K562 (cell line): ENCODE measurements around the gene TRIM68. TPM values are rescaled to one million over a fixed set of nuclear protein-coding genes. Genes with fewer than 3 reads are reported as not detected.

ENCODE experiments used
- ATAC-seq: fragments of 200-7000 bp; cut with Tn5 transposase; 3 replicates; pipeline ENCODE4 v1.9.1; 2020; ENCODE audit warnings: moderate library complexity
- BruUV-seq: library from RNA; stranded (reverse); fragments of 400-500 nt; replicated peaks from 2 replicates; lab custom pipeline; 2021; lab: Mats Ljungman, UMichigan
- CTCF ChIA-PET: fragments of 300-600 bp; formaldehyde crosslinking; extraction: SDS; loops from one replicate; lab custom pipeline; 2021; ENCODE audit warnings: low intra/inter-chr PET ratio; lab: Yijun Ruan, JAX
- POLR2A ChIA-PET: fragments of 300-600, 350-650 bp; sonication (Branson Sonifier 250); formaldehyde crosslinking; extraction: SDS; loops from one replicate; lab custom pipeline; 2021; ENCODE audit warnings: antibody characterized with exemption, inconsistent platforms; lab: Yijun Ruan, JAX
- DNase-seq, 4 experiments: peaks; one replicate each; pipeline versions ENCODE4 v3.0.0 to v3.0.0-alpha.2; 2011 to 2018; ENCODE audit warnings: low spot score in 3 of 4, mixed read lengths in 3 of 4; ENCODE audit errors: extremely low read depth in 1 of 4
- FAIRE-seq: peaks from 2 replicates; lab custom pipeline; 2011; peaks lifted over from hg19 to GRCh38; lab: Jason Lieb, UNC
- H2AFZ ChIP-seq: 2 replicates; pipeline ENCODE4 v1.6.0; 2011; ENCODE audit warnings: low read depth, low read length, control low read depth, inconsistent platforms
- H3K27ac ChIP-seq: fragments of 200-600 bp; 3 replicates; pipeline ENCODE4 v1.8.0; 2011; ENCODE audit warnings: low read depth, mild to moderate bottlenecking, control low read depth, inconsistent platforms, low read length, moderate library complexity, mixed read lengths; ENCODE audit errors: extremely low read depth
- H3K27me3 ChIP-seq, 2 experiments: fragments of 300-600 bp in 1 of 2; 2 replicates in 1 of 2; 3 replicates in 1 of 2; pipeline versions ENCODE4 v1.6.0 to v1.8.0; 2011; ENCODE audit warnings: inconsistent platforms in 2 of 2, low read length in 2 of 2, mild to moderate bottlenecking in 1 of 2, mixed read lengths in 1 of 2, moderate library complexity in 1 of 2; ENCODE audit not compliant: control insufficient read depth in 2 of 2, insufficient read depth in 2 of 2
- H3K36me3 ChIP-seq: fragments of 300-600 bp; 3 replicates; pipeline ENCODE4 v1.8.0; 2011; ENCODE audit warnings: mild to moderate bottlenecking, low read length, inconsistent platforms; ENCODE audit not compliant: control insufficient read depth, insufficient read depth
- H3K4me1 ChIP-seq, 2 experiments: fragments of 200-600 bp in 1 of 2; replicated peaks in 1 of 2; 2 replicates in 1 of 2; 3 replicates in 1 of 2; pipeline versions ENCODE4 v1.5.1 to v1.8.0; 2011; ENCODE audit warnings: inconsistent platforms in 2 of 2, low read length in 2 of 2, mild to moderate bottlenecking in 1 of 2, mixed read lengths in 1 of 2, moderate library complexity in 1 of 2; ENCODE audit not compliant: control insufficient read depth in 2 of 2, insufficient read depth in 2 of 2
- H3K4me2 ChIP-seq: 2 replicates; pipeline ENCODE4 v1.6.1; 2011; ENCODE audit warnings: low read length, control low read depth, inconsistent platforms, mixed read lengths; ENCODE audit not compliant: insufficient read depth
- H3K4me3 ChIP-seq: fragments of 200-600 bp; sonication (generic), shearing (Covaris generic); 2 replicates; pipeline ENCODE4 v1.5.1; 2016; ENCODE audit warnings: control low read depth, inconsistent platforms
- H3K79me2 ChIP-seq: fragments of 200-600 bp; 3 replicates; pipeline ENCODE4 v1.8.0; 2011; ENCODE audit warnings: low read length, inconsistent platforms; ENCODE audit not compliant: control insufficient read depth, insufficient read depth
- H3K9ac ChIP-seq, 2 experiments: 2 replicates each; pipeline versions ENCODE4 v1.6.0 to v1.6.1; 2011; ENCODE audit warnings: low read depth in 2 of 2, low read length in 2 of 2, control low read depth in 1 of 2, inconsistent platforms in 1 of 2, mild to moderate bottlenecking in 1 of 2, mixed read lengths in 1 of 2; ENCODE audit not compliant: insufficient read depth in 1 of 2
- H3K9me1 ChIP-seq: one replicate; pipeline ENCODE4 v1.6.0; 2011; ENCODE audit warnings: inconsistent platforms, mild to moderate bottlenecking, low read length, moderate library complexity; ENCODE audit not compliant: control insufficient read depth, insufficient read depth
- H3K9me3 ChIP-seq: replicated peaks from 2 replicates; pipeline ENCODE4 v1.5.1; 2011; ENCODE audit warnings: low read depth, low read length, inconsistent platforms; ENCODE audit not compliant: control insufficient read depth, insufficient read depth
- H4K20me1 ChIP-seq: replicated peaks from 2 replicates; pipeline ENCODE4 v1.6.1; 2011; ENCODE audit warnings: low read length, inconsistent platforms, mixed read lengths; ENCODE audit not compliant: control insufficient read depth, insufficient read depth
- C11orf30 ChIP-seq: fragments of 450-650 bp; IDR thresholded peaks from 2 replicates; pipeline ENCODE4 v1.6.1; 2016; ENCODE audit warnings: low read depth, mild to moderate bottlenecking
- DACH1 ChIP-seq: fragments of 450-650 bp; IDR thresholded peaks from 2 replicates; pipeline ENCODE4 v1.6.1; 2018; ENCODE audit not compliant: partially characterized antibody
- ELF4 ChIP-seq: fragments of 450-650 bp; formaldehyde crosslinking; IDR thresholded peaks from 2 replicates; pipeline ENCODE4 v1.4.0; 2022; ENCODE audit warnings: missing genetic modification characterization
- GABPB2 ChIP-seq: fragments of 250-450 bp; sonication (Bioruptor Pico); conservative IDR thresholded peaks from 2 replicates; pipeline ENCODE4 v1.5.1; 2021; ENCODE audit warnings: mild to moderate bottlenecking
- KDM5B ChIP-seq: fragments of 200-600 bp; sonication (generic); IDR thresholded peaks from 2 replicates; pipeline ENCODE4 v1.6.1; 2012; ENCODE audit warnings: low read depth, mild to moderate bottlenecking, moderate library complexity, low read length, control low read depth, inconsistent platforms; ENCODE audit not compliant: insufficient replicate concordance
- KLF10 ChIP-seq: fragments of 250-450 bp; sonication (Bioruptor Pico); IDR thresholded peaks from 2 replicates; pipeline ENCODE4 v1.6.1; 2021; ENCODE audit warnings: matching md5 sums
- KLF16 ChIP-seq: IDR thresholded peaks from 2 replicates; pipeline ENCODE4 v1.6.1; 2016; ENCODE audit warnings: antibody characterized with exemption
- MTA2 ChIP-seq: fragments of 450-650 bp; IDR thresholded peaks from 2 replicates; pipeline ENCODE4 v1.6.1; 2016; ENCODE audit warnings: low read depth
- NEUROD1 ChIP-seq: fragments of 150-350 bp; IDR thresholded peaks from 2 replicates; pipeline ENCODE4 v1.6.1; 2014; ENCODE audit warnings: borderline replicate concordance, low read length, low read depth; ENCODE audit not compliant: partially characterized antibody
- NFE2L1 ChIP-seq: fragments of 450-650 bp; IDR thresholded peaks from 2 replicates; pipeline ENCODE4 v1.6.1; 2016; ENCODE audit warnings: missing genetic modification characterization, low read depth, mild to moderate bottlenecking, missing compliant biosample characterization, moderate library complexity, borderline replicate concordance
- POLR2A ChIP-seq: fragments of 450-650 bp; conservative IDR thresholded peaks from 2 replicates; pipeline ENCODE4 v1.6.1; 2016
- SP1 ChIP-seq: sonication (generic); formaldehyde crosslinking; IDR thresholded peaks from 2 replicates; pipeline ENCODE4 v1.8.1; 2022; ENCODE audit warnings: mild to moderate bottlenecking, missing genetic modification reagents
- THRAP3 ChIP-seq: fragments of 450-650 bp; IDR thresholded peaks from 2 replicates; pipeline ENCODE4 v1.6.1; 2016; ENCODE audit warnings: mild to moderate bottlenecking, inconsistent platforms, borderline replicate concordance
- ZNF165 ChIP-seq: fragments of 250-450 bp; sonication (Bioruptor Pico); IDR thresholded peaks from 2 replicates; pipeline ENCODE4 v1.4.0; 2020; ENCODE audit warnings: borderline replicate concordance
- WGBS: fragments of 100-300 bp; shearing (Covaris generic); methylation state at CpG from one replicate; pipeline ENCODE4 v1.1.6; 2016; ENCODE audit warnings: low coverage, mixed read lengths; ENCODE audit not compliant: insufficient coverage; ENCODE audit errors: missing lambda C conversion rate; 5-methylcytosine and 5-hydroxymethylcytosine counted together
- in situ Hi-C: fragments of 300-500 bp; cut with MboI; formaldehyde crosslinking; loops from 4 replicates; pipeline ENCODE4 v1.15.0; 2018; ENCODE audit warnings: inconsistent platforms, mixed read lengths
- intact Hi-C: fragments of 100-400 bp; cut with micrococcal nuclease; formaldehyde crosslinking; loops from 2 replicates; pipeline ENCODE4 v1.14.2; 2022
- polyA plus RNA-seq, 8 experiments: library from polyadenylated mRNA; depleted of rRNA in 4 of 8; stranded (reverse) in 5 of 8; unstranded in 3 of 8; fragments of >200 nt; fragmentation: Nextera tagmentation in 2 of 8; fragmentation: Illumina TruSeq in 1 of 8; extraction: Ambion mirVana in 2 of 8; extraction: Trizol in 1 of 8; gene quantifications; 2 replicates each; pipeline versions ENCODE4 v1.2.1 to v1.2.3, GENCODE V29; 2011 to 2014; ENCODE audit warnings: inconsistent platforms in 1 of 8, missing spikeins in 1 of 8
- total RNA-seq, 7 experiments: library from RNA; depleted of rRNA in 6 of 7; stranded (reverse); fragments of >200 nt in 6 of 7; fragmentation: Illumina TruSeq in 2 of 7; extraction: Trizol in 2 of 7; gene quantifications; 2 replicates each; pipeline versions ENCODE4 v1.2.1 to v1.2.3, GENCODE V29; 2011 to 2021; ENCODE audit warnings: low replicate concordance in 1 of 7
- TF ChIP-seq, protein P1 (sequence below): fragments of 250-450 bp; sonication (Bioruptor Pico); IDR thresholded peaks from 2 replicates; pipeline ENCODE4 v1.8.0; 2021; ENCODE audit warnings: borderline replicate concordance, mild to moderate bottlenecking, moderate library complexity; ENCODE audit not compliant: poor library complexity, severe bottlenecking

The TRIM68 gene
- total and polyA plus RNA-seq, 9 of the 15 experiments (the other 6 are each of a cell fraction or from before 2014, with no cell fraction given): 5.2 to 10.9 (median 7.9) TPM

DNA sequence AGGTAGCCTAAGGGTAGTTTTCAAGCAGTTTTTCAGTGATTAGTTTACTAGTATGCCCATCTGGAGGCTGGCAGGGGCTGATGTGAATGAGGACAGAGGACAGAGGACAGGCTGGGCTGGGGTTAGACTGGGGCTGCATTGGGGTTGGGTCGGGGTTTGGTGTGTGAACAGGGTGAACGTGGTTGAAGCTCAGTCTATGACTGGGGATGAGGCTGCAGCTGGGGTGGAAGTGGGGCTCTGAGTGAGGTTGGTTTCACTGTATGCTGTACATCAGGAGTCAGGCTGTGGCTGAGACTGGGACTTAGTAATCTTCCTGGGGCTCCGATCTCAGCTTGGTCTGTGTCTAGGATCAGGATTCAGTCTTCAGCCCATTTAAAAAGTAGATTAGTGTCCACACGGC is 36.2 kb upstream of the TRIM68 start:
- FAIRE-seq (no peak), ATAC-seq (no peak), DNase-seq (no peak)
- TF ChIP-seq SP1 (CRISPR knock-in tag): no peak
- no peak for TF ChIP-seq C11orf30
- no peak for TF ChIP-seq THRAP3
- no peak for TF ChIP-seq ELF4 (CRISPR knock-in tag)
- TF ChIP-seq KLF16: no peak
- TF ChIP-seq DACH1: no peak
- TF ChIP-seq KDM5B: no peak
- no peak for TF ChIP-seq NEUROD1
- no peak for TF ChIP-seq GABPB2 (CRISPR knock-in tag)
- no peak for TF ChIP-seq ZNF165 (CRISPR knock-in tag)
- no peak for TF ChIP-seq NFE2L1 (tag)
- TF ChIP-seq, protein P1, sequence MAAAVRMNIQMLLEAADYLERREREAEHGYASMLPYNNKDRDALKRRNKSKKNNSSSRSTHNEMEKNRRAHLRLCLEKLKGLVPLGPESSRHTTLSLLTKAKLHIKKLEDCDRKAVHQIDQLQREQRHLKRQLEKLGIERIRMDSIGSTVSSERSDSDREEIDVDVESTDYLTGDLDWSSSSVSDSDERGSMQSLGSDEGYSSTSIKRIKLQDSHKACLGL (CRISPR knock-in tag): no peak
- TF ChIP-seq POLR2A: no peak
- no peak for TF ChIP-seq MTA2
- no peak for TF ChIP-seq KLF10 (CRISPR knock-in tag)
- no peaks in the 10 kb centered on the region for H3K9me1 ChIP-seq
- peaks cover 0 to 4% of the 10 kb centered on the region in 2 experiments; a peak in 2 of 5 replicates for H3K4me1 ChIP-seq
- H3K9me3 ChIP-seq: no peaks in the 10 kb centered on the region
- BruUV-seq: no TSS peak
- in situ Hi-C loops: loop anchor here (25.0 kb wide), 1 partner anchor 1693 kb away; no protein-coding TSS in a partner anchor
- CTCF ChIA-PET: no interaction called here
- H3K9ac ChIP-seq: no peak overlapping the region
- WGBS: 0% methylated on average over 4 of the region's 4 CpGs
- no peak overlapping the region for H3K4me3 ChIP-seq
- POLR2A ChIA-PET: no interaction called here
- no peaks in the 10 kb centered on the region for H4K20me1 ChIP-seq
- no peaks in the 10 kb centered on the region for H3K79me2 ChIP-seq
- no peak overlapping the region for H3K4me2 ChIP-seq
- peaks cover 0 to 36% of the 10 kb centered on the region in 2 experiments; a peak in 2 of 5 replicates for H3K27me3 ChIP-seq
- H2AFZ ChIP-seq: no peak overlapping the region; the same call in 1 of the 2 replicates
- intact Hi-C loops: no loop called here
- H3K36me3 ChIP-seq: no peaks in the 10 kb centered on the region
- no peak overlapping the region for H3K27ac ChIP-seq
